Adrenal gland (tissue), 5 donors: ENCODE data around the gene KPNA6.

Experiments
- CTCF ChIP-seq, 6 experiments: fragments of 450-650 bp in 4 of 6; fragments of 200-600 bp in 2 of 6; sonication (generic) in 1 of 6; IDR thresholded peaks; 1 replicate in 5 of 6; 2 replicates in 1 of 6; pipeline versions ENCODE4 v1.5.1 to v1.8.0; 2016 to 2021; ENCODE audit warnings: antibody characterized with exemption in 6 of 6, mild to moderate bottlenecking in 2 of 6, moderate library complexity in 1 of 6
- POLR2A ChIP-seq, 2 donors: fragments of 450-650 bp; IDR thresholded peaks; one replicate each; pipeline ENCODE4 v1.6.1; 2017; ENCODE audit warnings: antibody characterized with exemption in 2 of 2, mild to moderate bottlenecking in 2 of 2, moderate library complexity in 1 of 2
- donor health status: DM: no; HTN: no; CAD: no.

GRCh38 chr1:32127409-32128198, 19.7 kb downstream of the KPNA6 start:
- TF ChIP-seq CTCF (IDR thresholded peaks at IDR 0.05) (peak in 1 of 6 experiments; percentile 12), POLR2A (IDR thresholded peaks at IDR 0.05) (no peak)
